SH-SY5Y (cell line): ENCODE measurements around the gene ZSCAN5B.

Experiments
- GATA2 ChIP-seq: IDR thresholded peaks from 2 replicates; pipeline ENCODE4 v1.6.1; 2011; ENCODE audit warnings: mild to moderate bottlenecking, low read depth, low read length
- GATA3 ChIP-seq: IDR thresholded peaks from 2 replicates; pipeline ENCODE4 v1.6.1; 2011; ENCODE audit warnings: low read depth, mild to moderate bottlenecking, low read length, moderate library complexity

DNA sequence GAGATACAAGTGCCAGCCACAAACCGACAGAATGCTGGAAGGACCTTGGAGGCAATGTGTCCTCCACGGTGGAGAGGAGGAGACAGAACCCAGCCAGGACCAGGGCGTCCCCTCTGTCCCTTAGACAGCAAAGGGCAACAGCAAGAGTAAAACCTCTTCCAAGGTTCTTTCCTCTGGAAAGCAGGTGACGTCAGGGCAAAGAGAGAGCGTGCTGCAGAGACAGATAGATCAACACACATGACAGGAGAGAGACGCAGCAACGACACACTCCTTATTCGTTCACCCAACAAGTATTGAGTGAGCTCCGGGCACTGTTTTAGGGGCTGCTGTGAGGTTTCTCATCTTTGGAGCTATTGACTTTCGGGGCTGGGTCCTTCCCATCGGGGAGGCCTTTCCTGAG is 23.0 kb downstream of the ZSCAN5B start:
- TF ChIP-seq GATA2 (no peak), GATA3 (no peak)
